ENCODE results near the gene HIVEP3.

GRCh38 chr1:41465741-41466140 is 453.0 kb downstream of the HIVEP3 start:
- TF ChIP-seq CTCF (IDR thresholded peaks at IDR 0.05) (no peak), EZH2 (IDR thresholded peaks at IDR 0.05; ENCODE audit: borderline replicate concordance, insufficient read depth, low read depth, low read length, poor library complexity, severe bottlenecking) (no peak)
